NOMO-1 (cell line): Measurements from ENCODE around the gene CHMP4A.

ENCODE experiments used
- DNase-seq, 2 experiments: peaks; one replicate each; lab custom pipeline; 2025; ENCODE audit not compliant: unreplicated experiment in 2 of 2; lab: John Stamatoyannopoulos, UW

The CHMP4A gene, protein sequence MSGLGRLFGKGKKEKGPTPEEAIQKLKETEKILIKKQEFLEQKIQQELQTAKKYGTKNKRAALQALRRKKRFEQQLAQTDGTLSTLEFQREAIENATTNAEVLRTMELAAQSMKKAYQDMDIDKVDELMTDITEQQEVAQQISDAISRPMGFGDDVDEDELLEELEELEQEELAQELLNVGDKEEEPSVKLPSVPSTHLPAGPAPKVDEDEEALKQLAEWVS

DNA sequence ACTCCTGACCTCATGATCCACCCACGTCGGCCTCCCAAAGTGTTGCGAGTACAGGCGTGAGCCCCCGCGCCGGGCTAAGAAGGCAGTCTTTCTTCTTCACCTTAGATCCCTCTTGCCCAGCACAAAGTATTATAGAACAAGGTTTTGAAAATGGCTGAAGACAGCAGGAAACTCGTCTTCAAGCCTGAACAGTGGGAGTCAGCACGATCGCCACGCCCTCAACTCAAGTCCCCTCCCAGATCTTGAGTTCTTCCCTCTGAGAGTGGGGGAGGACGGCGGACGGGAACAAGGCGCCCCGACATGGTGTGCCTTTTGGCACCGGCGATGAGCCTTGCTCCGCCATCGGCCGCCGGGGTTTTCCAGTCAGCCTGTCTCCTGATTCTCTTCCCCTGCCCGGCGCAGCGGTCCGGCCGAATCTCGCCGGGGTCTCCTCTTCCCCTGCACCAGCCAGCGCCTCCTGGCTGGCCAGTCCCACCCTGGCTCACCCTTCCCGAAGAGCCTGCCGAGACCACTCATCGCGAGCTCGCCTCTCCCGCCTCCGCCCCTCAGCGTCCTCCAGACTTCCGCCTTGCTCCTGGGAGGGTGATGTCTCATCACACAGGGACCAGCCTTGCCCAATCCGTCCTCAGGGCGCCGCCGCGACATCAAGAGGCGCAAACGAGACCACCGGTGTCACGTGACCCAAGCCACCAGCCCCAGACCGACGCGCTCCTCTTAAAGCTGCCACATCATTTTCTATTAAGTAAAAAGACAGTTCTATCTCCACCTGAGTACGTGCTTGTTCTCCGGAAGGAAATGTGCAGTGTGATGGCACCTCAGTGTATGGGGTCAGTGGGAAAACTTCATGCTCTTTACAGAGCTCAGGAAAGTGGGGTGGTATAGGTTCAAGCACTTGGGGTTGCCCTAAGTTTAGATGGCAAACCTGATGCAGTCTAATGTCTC is at the start of gene CHMP4A:
TSS of gene CHMP4A (minus strand) at position 565 of the 942 bp plus-strand sequence. CDS start at position 516, 49 bp downstream.
- peak; percentile 96 to 97 for DNase-seq

- no peak for DNase-seq
Observed at GRCh38 chr14:24261969-24262327, 48.7 kb upstream of the CHMP4A start.

DNA sequence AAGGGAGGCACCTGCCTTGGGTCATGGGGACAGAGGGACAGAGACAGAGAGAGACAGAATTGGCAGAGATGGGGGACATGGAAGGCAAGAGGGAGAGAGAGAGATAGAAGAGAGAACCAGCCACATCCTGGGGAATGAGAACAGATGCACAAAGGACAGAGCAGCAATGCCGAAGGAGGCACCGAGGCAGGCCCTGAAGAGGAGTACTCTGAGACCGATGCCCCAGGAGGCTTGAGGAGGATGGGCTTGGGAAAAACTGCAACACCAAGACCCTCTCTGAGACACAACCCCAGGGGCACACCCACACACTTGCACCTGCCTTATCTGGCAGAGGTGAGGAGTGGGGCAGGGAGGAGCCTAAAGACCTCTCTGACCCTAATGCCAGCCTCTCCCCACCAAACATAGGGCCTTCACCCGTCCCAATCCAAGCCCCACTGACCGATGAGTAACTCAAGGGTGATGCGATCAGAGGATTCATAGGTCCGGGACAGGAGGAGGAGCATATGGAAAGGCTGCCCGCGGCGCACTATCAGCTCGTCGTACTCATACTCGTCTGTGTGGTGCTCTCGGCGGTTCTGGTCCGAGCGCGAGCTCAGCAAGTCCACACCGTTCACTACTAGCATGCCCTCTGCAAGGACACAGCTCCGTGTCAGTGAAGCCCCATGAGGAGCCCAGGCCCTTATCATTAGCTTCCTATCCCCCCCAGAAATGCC is 48.1 kb upstream of the CHMP4A start:
- DNase-seq, result no peak

GRCh38 chr14:24260780-24261157 is 47.5 kb upstream of the CHMP4A start:
- no peak for DNase-seq

GRCh38 chr14:24260026-24260779 is 46.9 kb upstream of the CHMP4A start:
- DNase-seq, result no peak

GRCh38 chr14:24259282-24260025 is 46.2 kb upstream of the CHMP4A start:
- no peak for DNase-seq

DNA sequence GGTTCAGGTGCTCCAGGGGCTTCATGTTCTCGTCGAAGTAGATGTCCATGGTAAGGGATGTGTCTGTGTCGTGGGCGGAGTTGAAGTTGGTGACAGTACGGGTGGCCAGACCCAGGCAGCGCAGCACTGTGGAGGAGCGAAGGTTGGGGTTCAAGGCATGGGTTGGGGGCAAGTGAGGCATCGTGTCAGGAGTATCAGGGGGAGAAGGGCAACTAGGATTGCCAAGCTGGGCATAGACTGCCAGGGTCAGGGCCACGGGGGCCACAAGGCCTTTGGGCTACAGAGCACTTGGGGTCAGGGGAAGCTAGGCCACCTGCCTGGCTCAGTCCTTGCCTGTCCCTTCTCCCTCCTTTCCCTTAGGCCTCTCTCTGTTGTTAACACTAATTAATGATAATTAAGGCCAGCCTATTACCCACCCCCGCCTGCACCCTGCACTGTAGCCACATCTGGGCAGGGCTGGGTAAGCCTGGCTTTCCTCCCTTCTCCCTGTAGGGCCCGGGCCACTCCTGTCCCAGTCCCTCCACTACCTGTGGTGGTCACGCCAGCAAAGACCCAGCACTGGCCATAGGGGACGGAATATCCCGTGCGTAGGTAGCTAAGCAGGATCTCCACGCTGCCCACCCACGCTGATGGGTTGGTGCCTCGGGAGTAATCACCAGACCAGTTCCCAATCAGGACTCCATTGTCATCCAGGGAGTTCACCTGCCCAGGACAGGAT is 45.4 kb upstream of the CHMP4A start:
- DNase-seq, result no peak

GRCh38 chr14:24258119-24258518 is 44.8 kb upstream of the CHMP4A start:
- DNase-seq, result no peak

- no peak for DNase-seq
Observed at GRCh38 chr14:24256960-24257359, 43.7 kb upstream of the CHMP4A start.

- no peak for DNase-seq
Observed at GRCh38 chr14:24255931-24256711, 42.8 kb upstream of the CHMP4A start.

GRCh38 chr14:24255438-24255837 is 42.1 kb upstream of the CHMP4A start:
- DNase-seq, result no peak

GRCh38 chr14:24254630-24255392 is 41.5 kb upstream of the CHMP4A start:
- DNase-seq, result no peak

DNA sequence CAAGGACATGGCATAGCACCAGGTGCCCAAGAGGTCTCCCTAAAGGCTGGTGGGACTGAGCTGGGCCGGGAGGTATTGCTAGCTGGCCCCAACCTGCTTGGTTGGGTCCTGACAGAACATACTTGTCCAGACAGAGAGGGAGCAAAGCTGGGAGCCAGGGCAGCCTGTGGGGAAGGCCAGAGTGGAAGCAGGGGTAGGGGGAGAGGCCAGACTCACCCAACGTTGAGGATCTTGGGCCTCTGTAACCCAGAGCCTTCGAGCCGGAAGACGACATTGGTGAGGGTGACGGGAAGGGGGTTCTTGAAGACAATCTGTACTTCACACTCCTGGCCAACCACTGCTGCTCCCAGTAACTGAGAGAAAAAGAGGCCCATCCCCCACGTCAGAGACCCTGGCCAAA is 40.6 kb upstream of the CHMP4A start:
- no peak for DNase-seq

DNA sequence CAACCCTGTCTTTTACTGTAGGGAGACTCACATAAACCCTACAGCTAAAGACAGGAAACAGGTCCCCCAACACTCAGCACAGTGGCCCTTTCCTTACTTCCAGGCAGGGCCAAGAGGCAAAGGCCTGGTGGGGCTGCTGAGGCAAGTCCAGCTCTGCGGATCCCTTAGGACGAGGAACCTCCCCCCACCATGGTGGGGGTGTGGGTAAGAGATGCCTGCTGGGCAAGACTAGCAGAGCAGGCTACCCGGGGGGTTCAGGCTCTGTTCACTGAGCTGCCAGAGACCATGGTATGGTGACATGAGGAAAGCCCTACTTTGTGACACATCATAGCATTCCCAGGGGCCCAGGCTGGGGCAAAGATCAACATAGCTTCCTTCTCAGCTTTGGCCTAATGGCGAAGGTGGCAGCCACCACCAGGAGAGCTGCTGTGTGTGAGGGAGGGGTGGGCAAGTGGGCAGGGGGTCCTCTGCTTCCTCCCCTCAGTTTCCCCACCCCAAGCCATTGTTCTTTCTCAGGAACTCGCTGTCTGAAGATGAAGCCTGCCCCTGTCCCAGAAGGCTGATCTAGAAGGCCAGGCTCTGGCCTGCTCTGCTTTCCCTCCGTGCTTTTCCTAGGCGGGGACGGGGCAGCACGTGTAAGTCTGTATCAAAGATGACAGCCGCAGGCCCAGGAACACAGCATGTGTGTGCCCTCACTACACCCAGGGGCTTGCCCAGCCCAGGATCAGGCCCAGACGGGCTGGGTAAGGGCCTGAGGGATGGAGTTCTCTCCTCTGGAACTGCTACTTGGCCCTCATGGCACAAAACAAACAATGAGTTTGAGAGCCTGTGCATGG is 39.2 kb upstream of the CHMP4A start:
- no peak for DNase-seq

DNA sequence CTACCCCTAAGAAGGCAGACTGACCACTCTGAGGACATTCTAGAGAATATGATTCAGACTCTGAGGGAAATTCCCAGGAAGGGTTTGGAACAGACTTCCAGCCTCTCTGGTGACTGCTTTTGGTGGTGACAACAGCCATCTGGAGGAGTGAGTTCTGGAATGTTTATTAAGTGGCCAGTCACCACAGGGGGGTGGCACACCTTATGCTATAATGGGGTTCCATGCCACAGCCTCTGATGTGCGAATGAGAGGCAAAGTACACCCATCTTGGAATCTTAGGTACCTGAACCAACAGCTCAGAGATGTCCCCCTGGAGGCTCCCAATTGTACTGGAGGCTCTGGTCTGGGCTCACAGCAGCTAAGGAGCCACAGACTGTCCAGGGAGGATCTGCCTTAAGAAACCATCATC is 38.6 kb upstream of the CHMP4A start:
- no peak for DNase-seq

- no peak for DNase-seq
Observed at GRCh38 chr14:24250354-24250753, 37.1 kb upstream of the CHMP4A start.
